Left lung (tissue), 10 donors: ENCODE results near the gene P2RY1. TPM values are rescaled to one million over a fixed set of nuclear protein-coding genes. Genes with fewer than 3 reads are reported as not detected.
"Not testable (repeated sequence)": the region's sequence is repeated elsewhere in the genome, so short reads cannot be mapped to it uniquely, and the experiment has no call there.

Experiments used
- ATAC-seq: fragments of 200-7000 bp; cut with Tn5 transposase; one replicate; pipeline ENCODE4 v1.9.1; 2020; ENCODE audit warnings: moderate library complexity
- DNase-seq, 4 donors: peaks; one replicate each; pipeline ENCODE4 v3.0.0-alpha.2; 2013 to 2020
- H3K27ac ChIP-seq, 2 donors: fragments of 200-600 bp; sonication (generic) in 1 of 2; one replicate each; pipeline versions ENCODE4 v1.5.0 to v1.8.0; 2020 to 2021
- H3K27me3 ChIP-seq, 2 donors: fragments of 200-600 bp; sonication (generic) in 1 of 2; one replicate each; pipeline versions ENCODE4 v1.5.0 to v1.8.0; 2020 to 2021
- H3K36me3 ChIP-seq, 2 donors: fragments of 200-600 bp; sonication (generic) in 1 of 2; one replicate each; pipeline versions ENCODE4 v1.5.0 to v1.8.0; 2020 to 2021
- H3K4me1 ChIP-seq, 2 donors: fragments of 200-600 bp; one replicate each; pipeline ENCODE4 v1.8.0; 2021
- H3K4me3 ChIP-seq, 2 donors: fragments of 200-600 bp; sonication (generic) in 1 of 2; one replicate each; pipeline versions ENCODE4 v1.5.0 to v1.8.0; 2020 to 2021; ENCODE audit warnings: mild to moderate bottlenecking in 1 of 2
- H3K9me3 ChIP-seq, 2 donors: fragments of 200-600 bp; sonication (generic) in 1 of 2; one replicate each; pipeline versions ENCODE4 v1.5.0 to v1.8.0; 2020 to 2021
- intact Hi-C, 2 donors: fragments of 100-400 bp; cut with DNase I; formaldehyde crosslinking; loops; one replicate each; pipeline versions ENCODE4 v1.11.2 to v1.14.2; 2022
- polyA plus RNA-seq, 6 donors: library from polyadenylated mRNA; unstranded; fragments of 120-200 nt; gene quantifications; one replicate each; pipeline ENCODE4 v1.2.1, GENCODE V29; 2013; ENCODE audit not compliant: insufficient read length in 6 of 6
- total RNA-seq, 2 donors: library from RNA; stranded (reverse); fragmentation: NEBNext Ultra II Directional; extraction: Animal tissue kit (Norgen Biotek cat#: 25700); gene quantifications; one replicate each; pipeline ENCODE4 v1.2.1, GENCODE V29; 2021
- TF ChIP-seq, protein P1 (sequence below), 2 donors: fragments of 200-600 bp; sonication (generic) in 1 of 2; IDR thresholded peaks; one replicate each; pipeline versions ENCODE4 v1.5.0 to v1.8.0; 2021; ENCODE audit warnings: antibody characterized with exemption in 2 of 2
- donor health status: DM: no; HTN: yes; CAD: no.
- donor health status: DM: no; HTN: no; CAD: no.

P2RY1 gene
- total and polyA plus RNA-seq, 8 donors: 7.6 to 17.5 (median 15.1) TPM

GRCh38 chr3:152843955-152844354 is 9.0 kb downstream of the P2RY1 start:
- Histone ChIP-seq H3K9me3 (peaks cover 0 to 23% of the 10 kb centered on the region in 2 donors), H3K4me3 (no peak overlapping the region), H3K27ac (no peak overlapping the region), H3K36me3 (no peaks in the 10 kb centered on the region), H3K27me3 (no peaks in the 10 kb centered on the region), H3K4me1 (no peaks in the 10 kb centered on the region)
- DNase-seq (no peak), ATAC-seq (no peak)
- TF ChIP-seq, protein P1, sequence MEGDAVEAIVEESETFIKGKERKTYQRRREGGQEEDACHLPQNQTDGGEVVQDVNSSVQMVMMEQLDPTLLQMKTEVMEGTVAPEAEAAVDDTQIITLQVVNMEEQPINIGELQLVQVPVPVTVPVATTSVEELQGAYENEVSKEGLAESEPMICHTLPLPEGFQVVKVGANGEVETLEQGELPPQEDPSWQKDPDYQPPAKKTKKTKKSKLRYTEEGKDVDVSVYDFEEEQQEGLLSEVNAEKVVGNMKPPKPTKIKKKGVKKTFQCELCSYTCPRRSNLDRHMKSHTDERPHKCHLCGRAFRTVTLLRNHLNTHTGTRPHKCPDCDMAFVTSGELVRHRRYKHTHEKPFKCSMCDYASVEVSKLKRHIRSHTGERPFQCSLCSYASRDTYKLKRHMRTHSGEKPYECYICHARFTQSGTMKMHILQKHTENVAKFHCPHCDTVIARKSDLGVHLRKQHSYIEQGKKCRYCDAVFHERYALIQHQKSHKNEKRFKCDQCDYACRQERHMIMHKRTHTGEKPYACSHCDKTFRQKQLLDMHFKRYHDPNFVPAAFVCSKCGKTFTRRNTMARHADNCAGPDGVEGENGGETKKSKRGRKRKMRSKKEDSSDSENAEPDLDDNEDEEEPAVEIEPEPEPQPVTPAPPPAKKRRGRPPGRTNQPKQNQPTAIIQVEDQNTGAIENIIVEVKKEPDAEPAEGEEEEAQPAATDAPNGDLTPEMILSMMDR (IDR thresholded peaks at IDR 0.05): no peak
- intact Hi-C loops: no loop called here

DNA sequence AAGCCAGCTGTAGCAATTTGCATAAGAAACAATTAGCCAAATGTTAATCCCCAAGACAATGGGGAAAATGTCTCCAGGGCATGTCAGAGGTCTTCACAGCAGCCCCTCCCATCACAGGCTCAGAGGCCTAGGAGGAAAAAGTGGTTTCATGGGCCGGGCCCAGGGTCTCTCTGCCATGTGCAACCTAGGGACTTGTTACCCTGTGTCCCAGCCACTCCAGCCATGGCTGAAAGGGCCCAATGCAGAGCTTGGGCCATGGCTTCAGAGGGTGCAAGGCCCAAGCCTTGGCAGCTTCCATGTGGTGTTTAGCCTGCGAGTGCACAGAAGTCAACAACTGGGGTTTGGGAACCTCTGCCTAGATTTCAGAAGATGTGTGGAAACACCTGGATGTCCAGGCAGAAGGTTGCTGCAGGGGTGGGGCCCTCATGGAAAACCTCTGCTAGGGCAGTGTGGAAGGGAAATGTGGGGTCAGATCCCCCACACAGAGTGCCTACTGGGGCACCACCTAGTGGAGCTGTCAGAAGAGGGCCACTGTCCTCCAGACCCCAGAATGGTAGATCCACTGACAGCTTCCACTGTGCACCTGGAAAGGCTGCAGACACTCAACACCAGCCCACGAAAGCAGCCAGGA is 11.8 kb downstream of the P2RY1 start:
- H3K9me3 ChIP-seq: peaks cover 0 to 23% of the 10 kb centered on the region in 2 donors
- H3K27ac ChIP-seq, H3K4me3 ChIP-seq, intact Hi-C loops, ATAC-seq, H3K4me1 ChIP-seq, DNase-seq, H3K27me3 ChIP-seq, H3K36me3 ChIP-seq: not testable (repeated sequence)

DNA sequence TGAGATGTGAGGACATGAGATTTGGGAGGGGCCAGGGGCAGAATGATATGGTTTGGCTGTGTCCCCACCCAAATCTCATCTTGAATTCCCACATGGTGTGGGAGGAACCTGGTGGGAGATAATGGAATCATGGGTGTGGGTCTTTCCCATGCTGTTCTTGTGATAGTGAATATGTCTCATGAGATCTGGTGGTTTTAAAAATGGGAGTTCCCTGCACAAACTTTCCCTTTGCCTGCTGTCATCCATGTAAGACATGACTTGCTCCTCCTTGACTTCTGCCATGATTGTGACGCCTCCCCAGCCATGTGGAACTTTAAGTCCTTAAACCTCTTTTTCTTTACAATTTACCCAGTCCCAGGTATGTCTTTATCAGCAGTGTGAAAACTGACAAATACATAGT is 12.7 kb downstream of the P2RY1 start:
- H3K36me3 ChIP-seq, intact Hi-C loops, H3K4me3 ChIP-seq, H3K4me1 ChIP-seq, H3K27ac ChIP-seq, ATAC-seq, DNase-seq, H3K27me3 ChIP-seq: not testable (repeated sequence)
- H3K9me3 ChIP-seq: peaks cover 0 to 23% of the 10 kb centered on the region in 2 donors

DNA sequence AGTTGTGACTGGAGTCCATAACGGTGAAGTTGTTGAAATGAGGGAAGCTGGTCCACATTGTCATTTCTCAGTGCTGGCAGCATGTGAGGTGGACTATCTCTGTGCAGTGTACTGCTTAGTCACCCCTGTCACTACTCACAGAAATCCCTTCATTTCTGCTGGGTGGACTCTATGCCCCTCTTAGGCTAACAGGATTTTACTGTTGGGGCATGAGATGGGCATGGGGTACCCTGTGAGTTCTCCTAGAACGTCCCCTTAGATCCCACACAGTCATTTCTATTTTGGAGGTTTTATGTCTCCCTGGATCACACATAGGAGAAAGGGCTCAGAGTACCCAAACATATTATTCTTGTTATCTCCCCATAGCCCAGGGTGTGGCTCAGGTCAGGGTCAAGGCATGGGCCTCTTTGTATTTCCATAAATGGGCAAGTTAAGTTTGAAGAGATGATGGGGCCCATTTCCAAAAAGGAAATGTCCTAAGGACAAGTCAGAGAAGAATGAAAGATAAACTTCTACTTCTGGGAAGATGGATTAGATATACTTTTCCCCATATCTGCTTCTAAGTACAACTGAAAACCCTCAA is 15.2 kb downstream of the P2RY1 start:
- Histone ChIP-seq H3K9me3 (peaks cover 0 to 23% of the 10 kb centered on the region in 2 donors), H3K36me3 (no peaks in the 10 kb centered on the region), H3K27me3 (no peaks in the 10 kb centered on the region), H3K4me1 (no peaks in the 10 kb centered on the region), H3K27ac (no peak overlapping the region), H3K4me3 (no peak overlapping the region)
- DNase-seq: no peak
- intact Hi-C loops: no loop called here
- TF ChIP-seq, protein P1 (IDR thresholded peaks at IDR 0.05): no peak
- no peak for ATAC-seq

- no peak overlapping the region for H3K27ac ChIP-seq
- peaks cover 0 to 13% of the 10 kb centered on the region in 2 donors for H3K4me1 ChIP-seq
- TF ChIP-seq, protein P1 (IDR thresholded peaks at IDR 0.05): no peak
- H3K36me3 ChIP-seq: no peaks in the 10 kb centered on the region
- no peaks in the 10 kb centered on the region for H3K9me3 ChIP-seq
- H3K27me3 ChIP-seq: no peaks in the 10 kb centered on the region
- intact Hi-C loops: no loop called here
- DNase-seq: no peak
- no peak overlapping the region for H3K4me3 ChIP-seq
- ATAC-seq: no peak
These were observed 18.3 kb downstream of the P2RY1 start for GRCh38 chr3:152853196-152853595.

- TF ChIP-seq, protein P1 (IDR thresholded peaks at IDR 0.05): no peak
- peak in 1 of 4 donors; percentile 48 for DNase-seq
- Histone ChIP-seq H3K4me3 (no peak overlapping the region), H3K9me3 (no peaks in the 10 kb centered on the region), H3K27ac (peak overlapping the region in 1 of 2 donors; percentile 68), H3K36me3 (no peaks in the 10 kb centered on the region), H3K4me1 (peaks cover 0 to 18% of the 10 kb centered on the region in 2 donors), H3K27me3 (no peaks in the 10 kb centered on the region)
- peak; percentile 92 for ATAC-seq
- intact Hi-C loops: no loop called here
These were observed 22.2 kb downstream of the P2RY1 start for GRCh38 chr3:152857082-152857481.
